ENCODE measurements around the gene APBB2.

Gene APBB2

DNA sequence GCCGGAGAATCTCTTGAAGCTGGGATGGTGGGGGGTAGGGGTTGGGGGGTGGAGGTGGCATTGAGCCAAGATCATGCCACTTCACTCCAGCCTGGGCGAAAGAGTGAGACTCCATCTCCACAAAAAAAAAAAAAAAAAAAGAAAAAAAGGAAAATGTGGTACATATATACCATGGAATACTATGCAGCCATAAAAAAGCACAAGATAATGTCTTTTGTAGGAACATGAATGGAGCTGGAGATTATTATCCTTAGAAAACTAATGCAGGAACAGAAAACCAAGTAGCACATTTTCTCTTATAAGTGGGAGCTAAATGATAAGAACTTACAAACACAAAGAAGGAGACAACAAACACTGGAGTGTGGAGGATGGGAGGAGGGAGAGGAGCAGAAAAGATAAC lies 188.5 kb downstream of the APBB2 start:
- TF ChIP-seq, protein P1, sequence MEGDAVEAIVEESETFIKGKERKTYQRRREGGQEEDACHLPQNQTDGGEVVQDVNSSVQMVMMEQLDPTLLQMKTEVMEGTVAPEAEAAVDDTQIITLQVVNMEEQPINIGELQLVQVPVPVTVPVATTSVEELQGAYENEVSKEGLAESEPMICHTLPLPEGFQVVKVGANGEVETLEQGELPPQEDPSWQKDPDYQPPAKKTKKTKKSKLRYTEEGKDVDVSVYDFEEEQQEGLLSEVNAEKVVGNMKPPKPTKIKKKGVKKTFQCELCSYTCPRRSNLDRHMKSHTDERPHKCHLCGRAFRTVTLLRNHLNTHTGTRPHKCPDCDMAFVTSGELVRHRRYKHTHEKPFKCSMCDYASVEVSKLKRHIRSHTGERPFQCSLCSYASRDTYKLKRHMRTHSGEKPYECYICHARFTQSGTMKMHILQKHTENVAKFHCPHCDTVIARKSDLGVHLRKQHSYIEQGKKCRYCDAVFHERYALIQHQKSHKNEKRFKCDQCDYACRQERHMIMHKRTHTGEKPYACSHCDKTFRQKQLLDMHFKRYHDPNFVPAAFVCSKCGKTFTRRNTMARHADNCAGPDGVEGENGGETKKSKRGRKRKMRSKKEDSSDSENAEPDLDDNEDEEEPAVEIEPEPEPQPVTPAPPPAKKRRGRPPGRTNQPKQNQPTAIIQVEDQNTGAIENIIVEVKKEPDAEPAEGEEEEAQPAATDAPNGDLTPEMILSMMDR (conservative IDR thresholded peaks at IDR 0.05), result no peak
- no peak overlapping the region for H3K27ac ChIP-seq

DNA sequence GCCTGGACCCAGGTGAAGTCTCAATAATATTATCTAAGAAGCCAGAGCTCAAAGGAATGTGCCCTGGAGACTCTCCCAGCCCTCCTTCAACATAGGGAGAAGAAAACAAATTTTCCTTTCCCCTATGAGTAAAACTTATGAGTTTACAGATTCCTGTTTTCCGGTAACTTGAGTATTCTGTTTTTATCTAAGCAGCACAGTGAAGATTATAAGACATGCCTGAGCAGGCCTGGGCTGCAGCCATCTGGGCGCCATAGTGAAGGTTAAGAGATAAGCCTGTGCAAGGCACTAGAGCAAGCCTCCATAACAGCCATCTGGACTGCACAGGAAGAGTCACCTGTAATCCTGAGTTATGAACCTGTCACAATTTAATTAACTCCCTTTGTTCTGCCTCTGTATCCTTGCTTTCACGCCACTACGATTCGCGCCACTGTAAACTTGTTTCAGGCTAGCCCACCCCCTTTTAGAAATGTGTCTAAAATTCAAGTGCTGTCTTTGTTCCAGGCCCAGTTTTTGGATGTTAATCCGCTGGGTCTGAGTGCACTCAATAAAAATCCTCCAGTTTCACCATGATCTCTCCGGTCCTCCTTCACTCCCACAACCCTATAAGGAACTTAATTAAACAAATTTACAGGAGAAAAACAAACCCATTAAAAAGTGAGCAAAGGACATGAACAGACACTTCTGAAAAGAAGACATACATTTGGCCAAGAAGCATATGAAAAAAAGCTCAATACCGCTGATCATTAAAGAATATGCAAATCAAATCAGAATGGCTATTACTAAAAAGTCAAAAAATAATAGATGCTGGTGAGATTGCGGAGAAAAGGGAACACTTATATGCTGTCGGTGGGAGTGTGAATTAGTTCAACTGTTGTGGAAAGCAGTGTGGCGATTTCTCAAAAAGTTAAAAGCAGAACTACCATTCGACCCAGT lies 189.5 kb downstream of the APBB2 start:
- no peak overlapping the region for H3K27ac ChIP-seq
- TF ChIP-seq, protein P1 (conservative IDR thresholded peaks at IDR 0.05), result no peak

DNA sequence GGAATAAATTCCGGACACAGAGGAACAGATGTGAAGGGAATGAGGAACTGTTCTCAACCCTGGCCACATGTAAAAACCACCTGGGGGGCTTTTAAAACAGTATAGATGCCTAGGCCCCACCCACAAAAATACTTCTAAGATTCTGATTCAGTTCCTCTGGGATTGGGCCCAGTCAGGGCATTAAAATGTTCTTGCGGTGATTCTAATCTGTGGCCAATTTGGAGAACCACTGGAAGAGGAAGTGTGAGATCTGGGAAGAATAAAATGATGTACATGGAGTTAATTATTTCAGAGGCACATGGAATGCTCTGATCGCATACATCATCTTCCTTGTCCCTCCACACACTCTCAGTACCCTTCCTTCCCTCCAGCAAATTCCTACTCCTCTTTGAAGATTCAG lies 192.2 kb downstream of the APBB2 start:
- TF ChIP-seq, protein P1 (conservative IDR thresholded peaks at IDR 0.05), result no peak
- no peak overlapping the region for H3K27ac ChIP-seq

DNA sequence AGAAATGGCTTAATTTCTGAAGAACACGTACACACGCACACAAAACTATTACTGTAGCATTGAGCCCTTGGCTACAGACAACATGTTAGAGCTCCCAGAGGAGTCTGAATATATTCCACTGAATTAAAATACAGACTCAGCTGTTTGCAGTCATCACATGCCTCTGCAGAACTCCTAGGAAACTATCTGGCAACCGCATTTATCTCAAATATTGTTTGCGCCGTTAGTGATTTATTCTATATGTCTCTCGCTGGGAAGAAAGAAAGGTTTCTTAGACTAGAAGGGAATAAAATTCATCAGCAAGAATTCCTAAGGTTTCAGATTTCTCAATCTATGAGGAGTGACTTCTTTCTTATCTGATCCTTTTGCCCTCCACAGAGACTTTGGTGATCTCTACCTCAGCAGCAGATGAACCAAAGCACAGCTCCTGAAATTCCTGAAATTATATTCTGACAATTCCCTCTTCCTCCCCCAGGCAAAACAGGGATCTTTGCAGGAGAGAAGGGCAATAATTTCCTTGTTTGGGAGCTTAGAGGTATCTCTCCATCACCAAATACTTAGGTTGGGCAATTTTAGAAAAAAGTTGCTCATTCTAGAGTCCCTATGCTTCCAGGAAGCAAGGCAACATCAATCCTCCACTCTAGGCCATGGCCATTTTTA lies 199.2 kb downstream of the APBB2 start:
- TF ChIP-seq, protein P1 (conservative IDR thresholded peaks at IDR 0.05), result no peak
- H3K27ac ChIP-seq, result no peak overlapping the region

DNA sequence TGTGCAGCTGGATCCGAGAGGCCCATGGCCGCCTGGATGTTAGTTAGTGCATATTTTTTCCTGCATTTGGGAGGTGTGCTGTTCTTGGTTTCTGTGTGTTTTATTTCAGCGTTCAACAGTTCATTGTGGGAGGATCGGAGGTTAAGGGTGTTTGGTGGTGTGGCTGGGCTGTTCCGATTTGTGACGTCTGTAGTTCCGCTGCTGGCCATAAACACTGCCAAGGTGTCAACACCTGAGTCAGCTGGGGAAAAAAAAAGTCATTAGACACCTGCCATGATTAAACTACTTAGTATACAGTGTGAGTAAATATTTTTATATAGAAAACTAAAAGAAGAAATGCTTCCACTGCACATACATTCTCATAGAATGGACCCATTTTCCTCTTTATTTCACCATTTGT lies 200.2 kb downstream of the APBB2 start:
- TF ChIP-seq, protein P1 (conservative IDR thresholded peaks at IDR 0.05), result no peak

DNA sequence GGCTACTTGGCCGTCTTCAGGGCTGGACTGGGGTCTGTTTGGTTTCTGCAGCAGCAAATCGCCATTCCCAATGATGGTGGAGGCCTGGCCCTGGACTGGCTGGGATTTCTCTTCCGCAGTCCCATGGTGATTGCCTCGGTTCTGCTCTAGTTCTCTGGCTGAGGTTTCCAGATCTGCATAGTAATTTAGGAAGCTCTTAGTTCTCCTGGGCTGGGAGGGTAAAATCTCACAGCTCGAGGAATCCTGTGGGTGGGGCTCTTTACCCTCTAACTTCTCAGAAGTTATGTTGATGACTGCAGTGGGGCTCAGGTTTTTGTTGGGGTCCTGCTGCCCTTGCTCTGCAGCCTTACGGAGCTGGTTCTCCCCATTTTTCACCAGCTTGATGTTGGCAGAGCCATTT lies 200.6 kb downstream of the APBB2 start:
- no peak overlapping the region for H3K27ac ChIP-seq
- TF ChIP-seq, protein P1 (conservative IDR thresholded peaks at IDR 0.05), result no peak

More for the DNA sequence above, 200.2 kb downstream of the APBB2 start:
- no peak overlapping the region for H3K27ac ChIP-seq

DNA sequence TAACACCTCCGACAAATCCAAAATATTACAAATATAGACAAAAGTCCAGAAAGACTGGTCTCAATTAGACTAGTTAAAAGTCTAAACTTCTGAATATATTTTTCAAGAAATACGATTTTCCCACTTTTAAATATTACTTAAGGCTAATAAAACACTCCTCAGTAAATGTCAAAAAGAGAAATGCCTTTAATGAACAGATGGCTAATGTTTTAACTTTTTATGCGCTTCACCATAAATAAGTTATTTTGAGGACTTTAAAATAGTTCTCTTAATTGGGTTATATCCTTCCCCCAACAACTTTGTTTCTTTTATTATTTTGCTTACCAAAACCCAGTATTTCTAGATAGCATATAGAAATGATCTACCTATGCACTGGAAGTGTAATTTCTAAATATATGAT lies 201.4 kb downstream of the APBB2 start:
- TF ChIP-seq, protein P1 (conservative IDR thresholded peaks at IDR 0.05), result no peak

More for the DNA sequence above, 201.4 kb downstream of the APBB2 start:
- H3K27ac ChIP-seq, result no peak overlapping the region

Measured in VCaP (cell line).